Measurements from ENCODE around the gene ATRIP.

ATRIP gene

GRCh38 chr3:48446425-48447193 lies at the start of gene ATRIP:
Gene ATRIP (plus strand): TSS chr3:48446737. CDS start chr3:48446846, 109 bp downstream.
- peaks cover 7 to 53% (median 33%) of the 10 kb centered on the region in 3 donors for H3K36me3 ChIP-seq
- intact Hi-C loops (cut with DNase I; ENCODE audit: low total_unique reads), result no loop called here
- TF ChIP-seq CTCF (IDR thresholded peaks at IDR 0.05), result no peak

GRCh38 chr3:48397767-48398681 lies 48.5 kb upstream of the ATRIP start:
- no peak for TF ChIP-seq CTCF (IDR thresholded peaks at IDR 0.05)
- Histone ChIP-seq H3K4me3 (no peak overlapping the region), H3K27ac (no peak overlapping the region), H3K4me1 (peaks cover 0 to 25% (median 20%) of the 10 kb centered on the region in 4 donors), H3K36me3 (peaks cover 0 to 4% (median 3%) of the 10 kb centered on the region in 3 donors), H3K9me3 (no peaks in the 10 kb centered on the region), H3K27me3 (peaks cover 0 to 12% of the 10 kb centered on the region in 2 donors)
- no peak for DNase-seq
- intact Hi-C loops (cut with DNase I; ENCODE audit: low total_unique reads), result loop anchor here (5.0 to 10.0 kb wide), 2 partner anchors 121 to 147 kb away; no protein-coding TSS in a partner anchor

More at GRCh38 chr3:48446425-48447193, at the start of gene ATRIP:
- H3K27me3 ChIP-seq, result no peaks in the 10 kb centered on the region
- H3K4me1 ChIP-seq, result peaks cover 0 to 33% (median 22%) of the 10 kb centered on the region in 4 donors
- peak within 1 kb of the TSS; percentile 71 to 79 for H3K4me3 ChIP-seq
- peak; percentile 88 to 95 for DNase-seq
- peak within 1 kb of the TSS; percentile 88 to 89 for H3K27ac ChIP-seq
- H3K9me3 ChIP-seq, result no peaks in the 10 kb centered on the region

- DNase-seq, result no peak
- Histone ChIP-seq H3K9me3 (no peaks in the 10 kb centered on the region), H3K27ac (peak overlapping the region in 1 of 2 donors; percentile 4), H3K27me3 (peaks cover 0 to 7% of the 10 kb centered on the region in 2 donors), H3K4me1 (peaks cover 0 to 31% (median 26%) of the 10 kb centered on the region in 4 donors), H3K4me3 (no peak overlapping the region), H3K36me3 (peaks cover 4 to 13% (median 12%) of the 10 kb centered on the region in 3 donors)
- TF ChIP-seq CTCF (IDR thresholded peaks at IDR 0.05), result no peak
- intact Hi-C loops (cut with DNase I; ENCODE audit: low total_unique reads), result loop anchor here (5.0 to 10.0 kb wide), 2 partner anchors 122 to 146 kb away; no protein-coding TSS in a partner anchor
Observed at GRCh38 chr3:48398701-48399386, 47.7 kb upstream of the ATRIP start.

- intact Hi-C loops (cut with DNase I; ENCODE audit: low total_unique reads), result loop anchor here (2.0 to 10.0 kb wide), 3 partner anchors 37 to 145 kb away; no protein-coding TSS in a partner anchor
- Histone ChIP-seq H3K27ac (peak overlapping the region in 1 of 2 donors; percentile 4), H3K4me3 (no peak overlapping the region), H3K27me3 (peaks cover 0 to 7% of the 10 kb centered on the region in 2 donors), H3K9me3 (no peaks in the 10 kb centered on the region), H3K4me1 (peaks cover 0 to 39% (median 33%) of the 10 kb centered on the region in 4 donors), H3K36me3 (peaks cover 11 to 20% (median 19%) of the 10 kb centered on the region in 3 donors)
- no peak for DNase-seq
- no peak for TF ChIP-seq CTCF (IDR thresholded peaks at IDR 0.05)
Observed at GRCh38 chr3:48399387-48400172, 47.0 kb upstream of the ATRIP start.

All from tibial artery (tissue), 4 donors.